HCT116 (cell line): Measurements from ENCODE around the gene RBM26. TPM values are rescaled to one million over a fixed set of nuclear protein-coding genes. Genes with fewer than 3 reads are reported as not detected.

Source experiments
- ATAC-seq: fragments of 200-7000 bp; cut with Tn5 transposase; 2 replicates; pipeline ENCODE4 v1.9.1; 2020; ENCODE audit warnings: mild to moderate bottlenecking, moderate library complexity
- BruUV-seq: library from RNA; stranded (reverse); fragments of 400-500 nt; replicated peaks from 2 replicates; lab custom pipeline; 2021; lab: Mats Ljungman, UMichigan
- CTCF ChIA-PET: fragments of 300-600 bp; sonication (Branson Sonifier 250); formaldehyde crosslinking; loops from one replicate; lab custom pipeline; 2021; ENCODE audit warnings: antibody characterized with exemption; lab: Charles Lee
- POLR2A ChIA-PET: fragments of 300-600, 350-600 bp; sonication (Branson Sonifier 250); formaldehyde crosslinking; loops from one replicate; lab custom pipeline; 2021; ENCODE audit warnings: antibody characterized with exemption; lab: Charles Lee
- RAD21 ChIA-PET, 2 experiments: fragments of 300-600 bp; sonication (Branson Sonifier 250); formaldehyde crosslinking; loops; one replicate each; lab custom pipeline; 2023; ENCODE audit warnings: low total read pairs in 2 of 2; ENCODE audit not compliant: uncharacterized antibody in 2 of 2, unreplicated experiment in 2 of 2, low non-redundant PET in 1 of 2; lab: Charles Lee
- DNase-seq: peaks from one replicate; pipeline ENCODE4 v3.0.0-alpha.2; 2010; ENCODE audit warnings: low read depth, low spot score
- H2AFZ ChIP-seq: fragments of 200-600 bp; shearing (Covaris generic), sonication (generic); 2 replicates; pipeline ENCODE4 v1.6.1; 2017; ENCODE audit warnings: low read depth, mixed run types, mixed read lengths, antibody characterized with exemption, low read length; ENCODE audit not compliant: poor library complexity, severe bottlenecking
- H3K27ac ChIP-seq: 2 replicates; pipeline ENCODE4 v1.5.1; 2012; ENCODE audit warnings: low read depth, low read length
- H3K27me3 ChIP-seq: fragments of 200-600 bp; sonication (generic); 2 replicates; pipeline ENCODE4 v1.6.1; 2016; ENCODE audit warnings: mixed run types, low read length, mixed read lengths; ENCODE audit not compliant: insufficient read depth
- H3K36me3 ChIP-seq, 2 experiments: fragments of 200-500 bp in 1 of 2; fragments of 200-600 bp in 1 of 2; sonication (Bioruptor generic) in 1 of 2; sonication (generic) in 1 of 2; 2 replicates each; pipeline versions ENCODE4 v1.5.1 to v1.6.1; 2014 to 2016; ENCODE audit warnings: low read length in 2 of 2, inconsistent platforms in 1 of 2, mixed read lengths in 1 of 2, mixed run types in 1 of 2; ENCODE audit not compliant: insufficient read depth in 2 of 2, control insufficient read depth in 1 of 2
- H3K4me1 ChIP-seq, 2 experiments: fragments of 200-600 bp in 1 of 2; sonication (generic) in 1 of 2; 2 replicates each; pipeline versions ENCODE4 v1.5.1 to v1.6.1; 2012 to 2017; ENCODE audit warnings: low read length in 2 of 2, inconsistent platforms in 1 of 2, mild to moderate bottlenecking in 1 of 2, mixed read lengths in 1 of 2, mixed run types in 1 of 2, moderate library complexity in 1 of 2; ENCODE audit not compliant: insufficient read depth in 2 of 2, control insufficient read depth in 1 of 2
- H3K4me2 ChIP-seq: fragments of 200-600 bp; sonication (generic); 2 replicates; pipeline ENCODE4 v1.6.1; 2017; ENCODE audit warnings: mixed run types, low read length, mixed read lengths
- H3K4me3 ChIP-seq, 2 experiments: fragments of 200-600 bp in 1 of 2; sonication (generic) in 1 of 2; replicated peaks in 1 of 2; 2 replicates each; pipeline ENCODE4 v1.5.1; 2011 to 2016; ENCODE audit warnings: low read length in 2 of 2, control low read depth in 1 of 2, low read depth in 1 of 2, mild to moderate bottlenecking in 1 of 2, mixed read lengths in 1 of 2, mixed run types in 1 of 2
- H3K79me2 ChIP-seq: fragments of 200-600 bp; sonication (generic); 2 replicates; pipeline ENCODE4 v1.6.1; 2017; ENCODE audit warnings: mild to moderate bottlenecking, mixed run types, low read length, moderate library complexity, mixed read lengths; ENCODE audit not compliant: insufficient read depth
- H3K9ac ChIP-seq: fragments of 200-600 bp; sonication (generic); 2 replicates; pipeline ENCODE4 v1.6.1; 2016; ENCODE audit warnings: low read length, mixed read lengths
- H3K9me2 ChIP-seq: fragments of 200-600 bp; sonication (generic), shearing (Covaris generic); 2 replicates; pipeline ENCODE4 v1.6.1; 2017; ENCODE audit warnings: mixed run types, mild to moderate bottlenecking, moderate library complexity; ENCODE audit not compliant: insufficient read depth
- H3K9me3 ChIP-seq, 2 experiments: fragments of 200-500 bp in 1 of 2; fragments of 200-600 bp in 1 of 2; sonication (Bioruptor generic) in 1 of 2; sonication (generic) in 1 of 2; 2 replicates each; pipeline ENCODE4 v1.6.1; 2014 to 2017; ENCODE audit warnings: low read length in 2 of 2, mixed read lengths in 2 of 2, inconsistent platforms in 1 of 2, low read depth in 1 of 2, mild to moderate bottlenecking in 1 of 2, mixed run types in 1 of 2, moderate library complexity in 1 of 2; ENCODE audit not compliant: control insufficient read depth in 1 of 2, insufficient read depth in 1 of 2
- H4K20me1 ChIP-seq: fragments of 200-600 bp; sonication (generic), shearing (Covaris generic); 2 replicates; pipeline ENCODE4 v1.6.1; 2017; ENCODE audit warnings: mixed run types, mild to moderate bottlenecking, moderate library complexity; ENCODE audit not compliant: insufficient read depth
- ELF1 ChIP-seq: IDR thresholded peaks from 2 replicates; pipeline ENCODE4 v1.6.1; 2012; ENCODE audit warnings: low read depth, borderline replicate concordance
- FOSL1 ChIP-seq: IDR thresholded peaks from 2 replicates; pipeline ENCODE4 v1.6.1; 2012; ENCODE audit warnings: low read depth
- SIN3A ChIP-seq: IDR thresholded peaks from 2 replicates; pipeline ENCODE4 v1.6.1; 2012; ENCODE audit warnings: low read depth
- SRF ChIP-seq: IDR thresholded peaks from 2 replicates; pipeline ENCODE4 v1.6.1; 2012; ENCODE audit warnings: low read depth
- ZFX ChIP-seq: fragments of 450-650 bp; IDR thresholded peaks from 2 replicates; pipeline ENCODE4 v1.6.1; 2017
- intact Hi-C: fragments of 100-400 bp; cut with micrococcal nuclease; formaldehyde crosslinking; loops from 2 replicates; pipeline ENCODE4 v1.10.0; 2022
- total RNA-seq: library from RNA; stranded (reverse); gene quantifications from one replicate; pipeline ENCODE4 v1.2.1, GENCODE V29; 2021; ENCODE audit not compliant: unreplicated experiment
- TF ChIP-seq, protein P1 (sequence below): IDR thresholded peaks from 2 replicates; pipeline ENCODE4 v1.6.1; 2011; ENCODE audit warnings: mild to moderate bottlenecking, low read length, moderate library complexity; ENCODE audit not compliant: insufficient replicate concordance; ENCODE audit errors: extremely low read depth
- TF ChIP-seq, protein P2 (sequence below), 3 experiments: fragments of 200-600 bp in 1 of 3; sonication (generic) in 1 of 3; IDR thresholded peaks in 2 of 3; conservative IDR thresholded peaks in 1 of 3; 2 replicates each; pipeline ENCODE4 v1.5.1; 2012 to 2017; ENCODE audit warnings: low read depth in 2 of 3, low read length in 2 of 3, antibody characterized with exemption in 1 of 3, borderline replicate concordance in 1 of 3, control low read depth in 1 of 3, mild to moderate bottlenecking in 1 of 3, mixed read lengths in 1 of 3, mixed run types in 1 of 3, moderate library complexity in 1 of 3; ENCODE audit not compliant: insufficient read depth in 1 of 3

Gene RBM26
- total RNA-seq, 1 experiment from 2014 or later, result 52.5 TPM

DNA sequence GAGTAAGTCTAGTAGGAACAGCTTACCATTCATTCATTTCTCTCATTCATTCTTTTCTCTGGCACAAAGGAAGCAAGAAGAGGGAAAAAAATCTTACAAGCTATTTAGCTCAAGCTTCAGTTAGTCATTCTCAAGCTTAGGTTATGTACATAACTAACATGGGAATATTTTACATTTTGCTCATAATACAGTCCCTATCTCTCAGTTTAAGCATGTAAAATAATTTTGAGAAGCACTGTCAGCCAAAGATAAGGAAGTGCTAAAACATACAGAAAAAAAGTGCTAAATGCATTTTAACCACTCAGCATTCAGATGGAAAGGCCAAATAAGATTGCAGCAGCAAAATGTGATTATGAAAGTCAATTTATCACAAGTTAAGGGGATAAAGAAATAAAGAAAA is 7.9 kb downstream of the RBM26 start:
- no peak overlapping the region for H3K4me3 ChIP-seq
- peaks cover 16% of the 10 kb centered on the region; the same call in 1 of the 2 replicates for H4K20me1 ChIP-seq
- no peak overlapping the region for H3K27ac ChIP-seq
- DNase-seq (no peak), ATAC-seq (no peak)
- no peak overlapping the region for H3K9ac ChIP-seq
- no peaks in the 10 kb centered on the region for H3K9me2 ChIP-seq
- ChIA-PET CTCF (no interaction called here), RAD21 (no interaction called here), POLR2A (no interaction called here)
- no peak overlapping the region for H3K4me2 ChIP-seq
- peaks cover 100% of the 10 kb centered on the region for H3K79me2 ChIP-seq
- H3K27me3 ChIP-seq, result no peaks in the 10 kb centered on the region
- H3K4me1 ChIP-seq, result peaks cover 0 to 6% of the 10 kb centered on the region in 2 experiments; a peak in 1 of 4 replicates
- peaks cover 7 to 11% of the 10 kb centered on the region in 2 experiments; a peak in 2 of 4 replicates for H3K9me3 ChIP-seq
- TF ChIP-seq ELF1, result no peak
- TF ChIP-seq, protein P1, sequence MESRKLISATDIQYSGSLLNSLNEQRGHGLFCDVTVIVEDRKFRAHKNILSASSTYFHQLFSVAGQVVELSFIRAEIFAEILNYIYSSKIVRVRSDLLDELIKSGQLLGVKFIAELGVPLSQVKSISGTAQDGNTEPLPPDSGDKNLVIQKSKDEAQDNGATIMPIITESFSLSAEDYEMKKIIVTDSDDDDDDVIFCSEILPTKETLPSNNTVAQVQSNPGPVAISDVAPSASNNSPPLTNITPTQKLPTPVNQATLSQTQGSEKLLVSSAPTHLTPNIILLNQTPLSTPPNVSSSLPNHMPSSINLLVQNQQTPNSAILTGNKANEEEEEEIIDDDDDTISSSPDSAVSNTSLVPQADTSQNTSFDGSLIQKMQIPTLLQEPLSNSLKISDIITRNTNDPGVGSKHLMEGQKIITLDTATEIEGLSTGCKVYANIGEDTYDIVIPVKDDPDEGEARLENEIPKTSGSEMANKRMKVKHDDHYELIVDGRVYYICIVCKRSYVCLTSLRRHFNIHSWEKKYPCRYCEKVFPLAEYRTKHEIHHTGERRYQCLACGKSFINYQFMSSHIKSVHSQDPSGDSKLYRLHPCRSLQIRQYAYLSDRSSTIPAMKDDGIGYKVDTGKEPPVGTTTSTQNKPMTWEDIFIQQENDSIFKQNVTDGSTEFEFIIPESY, result no peak
- TF ChIP-seq FOSL1, result no peak
- TF ChIP-seq ZFX, result no peak
- TF ChIP-seq SRF, result no peak
- TF ChIP-seq, protein P2, sequence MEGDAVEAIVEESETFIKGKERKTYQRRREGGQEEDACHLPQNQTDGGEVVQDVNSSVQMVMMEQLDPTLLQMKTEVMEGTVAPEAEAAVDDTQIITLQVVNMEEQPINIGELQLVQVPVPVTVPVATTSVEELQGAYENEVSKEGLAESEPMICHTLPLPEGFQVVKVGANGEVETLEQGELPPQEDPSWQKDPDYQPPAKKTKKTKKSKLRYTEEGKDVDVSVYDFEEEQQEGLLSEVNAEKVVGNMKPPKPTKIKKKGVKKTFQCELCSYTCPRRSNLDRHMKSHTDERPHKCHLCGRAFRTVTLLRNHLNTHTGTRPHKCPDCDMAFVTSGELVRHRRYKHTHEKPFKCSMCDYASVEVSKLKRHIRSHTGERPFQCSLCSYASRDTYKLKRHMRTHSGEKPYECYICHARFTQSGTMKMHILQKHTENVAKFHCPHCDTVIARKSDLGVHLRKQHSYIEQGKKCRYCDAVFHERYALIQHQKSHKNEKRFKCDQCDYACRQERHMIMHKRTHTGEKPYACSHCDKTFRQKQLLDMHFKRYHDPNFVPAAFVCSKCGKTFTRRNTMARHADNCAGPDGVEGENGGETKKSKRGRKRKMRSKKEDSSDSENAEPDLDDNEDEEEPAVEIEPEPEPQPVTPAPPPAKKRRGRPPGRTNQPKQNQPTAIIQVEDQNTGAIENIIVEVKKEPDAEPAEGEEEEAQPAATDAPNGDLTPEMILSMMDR (IDR thresholded peaks at IDR 0.05 in 2 of 3, conservative IDR thresholded peaks at IDR 0.05 in 1 of 3; ENCODE audit: borderline replicate concordance in 1 of 3, insufficient read depth in 1 of 3, low read depth in 2 of 3, low read length in 2 of 3), result no peak
- no peak for TF ChIP-seq SIN3A
- H3K36me3 ChIP-seq, result peaks cover 3 to 39% of the 10 kb centered on the region in 2 experiments; a peak in 2 of 4 replicates
- no peak overlapping the region for H2AFZ ChIP-seq
- no TSS peak for BruUV-seq
- intact Hi-C loops, result no loop called here
